Osteoblast (primary cell): ENCODE data around the gene RASAL3. TPM values are rescaled to one million over a fixed set of nuclear protein-coding genes. Genes with fewer than 3 reads are reported as not detected.

ENCODE experiments used
- DNase-seq: peaks from one replicate; pipeline ENCODE4 v3.0.0; 2011; ENCODE audit warnings: low spot score, mixed read lengths; ENCODE audit not compliant: insufficient read length; ENCODE audit errors: missing footprints
- H2AFZ ChIP-seq: 2 replicates; pipeline ENCODE4 v1.6.0; 2011; ENCODE audit warnings: mild to moderate bottlenecking, low read length
- H3K27ac ChIP-seq: 2 replicates; pipeline ENCODE4 v1.5.1; 2011; ENCODE audit warnings: mild to moderate bottlenecking, low read depth, low read length, moderate library complexity
- H3K27me3 ChIP-seq: 2 replicates; pipeline ENCODE4 v1.6.0; 2012; ENCODE audit warnings: mild to moderate bottlenecking, control low read depth, inconsistent platforms, low read length, moderate library complexity; ENCODE audit not compliant: insufficient read depth
- H3K36me3 ChIP-seq: 2 replicates; pipeline ENCODE4 v1.5.1; 2011; ENCODE audit warnings: mild to moderate bottlenecking, low read length, control low read depth, moderate library complexity; ENCODE audit not compliant: insufficient read depth
- H3K4me1 ChIP-seq: 2 replicates; pipeline ENCODE4 v1.5.1; 2011; ENCODE audit warnings: mild to moderate bottlenecking, low read length, control low read depth, moderate library complexity; ENCODE audit not compliant: insufficient read depth
- H3K4me2 ChIP-seq: 2 replicates; pipeline ENCODE4 v1.6.0; 2011; ENCODE audit warnings: mild to moderate bottlenecking, low read length; ENCODE audit not compliant: insufficient read depth
- H3K4me3 ChIP-seq: fragments of 200-600 bp; sonication (generic); 3 replicates; pipeline ENCODE4 v1.5.1; 2012; ENCODE audit warnings: mild to moderate bottlenecking, low read length, inconsistent platforms; ENCODE audit not compliant: insufficient read depth
- H3K79me2 ChIP-seq: 2 replicates; pipeline ENCODE4 v1.6.0; 2012; ENCODE audit warnings: mild to moderate bottlenecking, low read length, control low read depth, inconsistent platforms; ENCODE audit not compliant: insufficient read depth
- H3K9me3 ChIP-seq: 2 replicates; pipeline ENCODE4 v1.5.1; 2011; ENCODE audit warnings: low read depth, low read length, control low read depth
- H4K20me1 ChIP-seq: 2 replicates; pipeline ENCODE4 v1.6.0; 2012; ENCODE audit warnings: mild to moderate bottlenecking, low read length, control low read depth; ENCODE audit not compliant: insufficient read depth
- total RNA-seq: library from RNA; depleted of rRNA; stranded (reverse); fragments of >200 nt; gene quantifications from 2 replicates; pipeline ENCODE4 v1.2.3, GENCODE V29; 2012
- TF ChIP-seq, protein P1 (sequence below): IDR thresholded peaks from 2 replicates; pipeline ENCODE4 v1.5.1; 2011; ENCODE audit warnings: mild to moderate bottlenecking, low read depth, low read length, moderate library complexity; ENCODE audit errors: extremely low read depth

The RASAL3 gene
- total RNA-seq, 1 donor = under 0.01 TPM

DNA sequence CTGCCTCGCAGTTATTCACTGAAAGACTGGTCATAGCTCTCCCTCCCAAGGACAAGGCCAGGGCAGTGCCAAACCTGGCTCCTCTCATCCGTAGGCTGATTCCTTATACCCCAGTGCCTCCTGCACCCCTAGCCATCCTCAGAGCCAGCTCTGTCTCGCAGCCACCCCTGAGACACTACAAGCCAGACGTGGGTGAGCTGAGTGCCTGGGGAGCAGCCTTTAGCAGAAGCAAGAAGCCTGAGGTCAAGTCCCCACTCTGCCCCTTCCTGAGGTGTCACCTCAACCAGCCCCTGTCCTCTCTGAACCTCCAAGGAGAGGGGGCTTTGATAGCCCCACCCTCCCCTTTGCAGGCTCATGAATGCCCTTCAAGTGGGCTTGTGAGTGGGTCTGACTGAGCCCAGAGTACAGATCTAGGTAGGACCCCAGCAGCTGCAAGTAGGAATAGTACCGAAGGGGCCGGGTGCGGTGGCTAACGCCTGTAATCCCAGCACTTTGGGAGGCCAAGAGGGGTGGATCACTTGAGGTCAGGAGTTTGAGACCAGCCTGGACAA is 30.8 kb downstream of the RASAL3 start:
- peaks cover 19% of the 10 kb centered on the region for H4K20me1 ChIP-seq
- TF ChIP-seq, protein P1, sequence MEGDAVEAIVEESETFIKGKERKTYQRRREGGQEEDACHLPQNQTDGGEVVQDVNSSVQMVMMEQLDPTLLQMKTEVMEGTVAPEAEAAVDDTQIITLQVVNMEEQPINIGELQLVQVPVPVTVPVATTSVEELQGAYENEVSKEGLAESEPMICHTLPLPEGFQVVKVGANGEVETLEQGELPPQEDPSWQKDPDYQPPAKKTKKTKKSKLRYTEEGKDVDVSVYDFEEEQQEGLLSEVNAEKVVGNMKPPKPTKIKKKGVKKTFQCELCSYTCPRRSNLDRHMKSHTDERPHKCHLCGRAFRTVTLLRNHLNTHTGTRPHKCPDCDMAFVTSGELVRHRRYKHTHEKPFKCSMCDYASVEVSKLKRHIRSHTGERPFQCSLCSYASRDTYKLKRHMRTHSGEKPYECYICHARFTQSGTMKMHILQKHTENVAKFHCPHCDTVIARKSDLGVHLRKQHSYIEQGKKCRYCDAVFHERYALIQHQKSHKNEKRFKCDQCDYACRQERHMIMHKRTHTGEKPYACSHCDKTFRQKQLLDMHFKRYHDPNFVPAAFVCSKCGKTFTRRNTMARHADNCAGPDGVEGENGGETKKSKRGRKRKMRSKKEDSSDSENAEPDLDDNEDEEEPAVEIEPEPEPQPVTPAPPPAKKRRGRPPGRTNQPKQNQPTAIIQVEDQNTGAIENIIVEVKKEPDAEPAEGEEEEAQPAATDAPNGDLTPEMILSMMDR = no peak
- peak overlapping the region; percentile 92 for H3K4me2 ChIP-seq
- peaks cover 18% of the 10 kb centered on the region for H3K4me1 ChIP-seq
- DNase-seq = no peak
- peaks cover 37% of the 10 kb centered on the region for H3K79me2 ChIP-seq
- no peak overlapping the region for H3K27ac ChIP-seq
- H2AFZ ChIP-seq = peak overlapping the region; percentile 94
- H3K4me3 ChIP-seq = peak overlapping the region; percentile 76
- H3K9me3 ChIP-seq = no peaks in the 10 kb centered on the region
- no peaks in the 10 kb centered on the region for H3K27me3 ChIP-seq
- no peaks in the 10 kb centered on the region for H3K36me3 ChIP-seq

DNA sequence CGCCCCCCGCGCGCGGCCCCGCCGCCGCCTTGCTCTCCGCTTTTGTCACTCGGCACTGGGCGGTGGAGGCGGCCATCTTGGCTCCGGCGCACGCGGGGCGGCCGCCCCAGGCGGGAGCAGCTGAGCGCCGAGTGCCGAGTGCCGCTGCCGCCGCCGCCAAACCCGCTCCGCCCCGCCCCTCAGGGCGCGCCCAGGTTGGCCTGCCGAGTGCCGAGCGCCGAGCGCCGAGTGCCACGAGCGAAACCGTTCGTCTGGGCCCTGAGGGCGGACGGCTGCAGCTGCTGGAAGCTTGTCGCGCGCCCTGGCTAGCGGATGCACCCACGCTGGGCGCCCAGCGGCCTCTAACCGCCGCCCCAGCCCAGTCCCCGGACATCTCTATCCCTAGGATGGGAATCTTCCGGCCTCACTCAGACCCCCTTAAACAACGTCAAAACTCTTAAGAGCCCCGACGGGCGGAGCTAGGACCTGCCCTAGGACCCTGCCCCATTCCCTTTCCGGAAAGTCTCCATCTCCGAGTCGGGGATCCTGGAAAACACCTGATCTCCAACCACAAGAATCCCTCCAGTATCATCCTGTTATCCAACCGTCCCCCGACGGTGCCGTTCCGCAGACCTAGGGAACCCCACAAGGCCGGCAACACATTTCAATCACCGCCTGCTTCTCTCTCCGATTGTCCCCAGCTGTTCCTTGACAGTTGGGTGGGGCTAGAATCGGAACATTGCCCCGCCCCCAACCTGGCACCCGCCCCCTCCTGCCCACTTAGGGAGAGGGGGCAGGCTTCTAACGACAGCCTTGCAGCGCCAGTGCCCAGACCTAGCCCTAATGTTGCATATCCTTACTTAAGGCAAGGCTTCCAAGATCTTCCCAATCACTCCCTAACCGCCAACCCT is 31.5 kb downstream of the RASAL3 start:
- peaks cover 19% of the 10 kb centered on the region for H4K20me1 ChIP-seq
- peak; percentile 100 for DNase-seq
- H3K4me1 ChIP-seq = peaks cover 18% of the 10 kb centered on the region
- H3K27me3 ChIP-seq = no peaks in the 10 kb centered on the region
- no peaks in the 10 kb centered on the region for H3K9me3 ChIP-seq
- H2AFZ ChIP-seq = peak overlapping the region; percentile 94
- peak overlapping the region; percentile 92 for H3K4me2 ChIP-seq
- TF ChIP-seq, protein P1 = no peak
- H3K79me2 ChIP-seq = peaks cover 44% of the 10 kb centered on the region
- H3K36me3 ChIP-seq = no peaks in the 10 kb centered on the region
- peak overlapping the region; percentile 71 for H3K27ac ChIP-seq
- peak overlapping the region; percentile 76 for H3K4me3 ChIP-seq

DNA sequence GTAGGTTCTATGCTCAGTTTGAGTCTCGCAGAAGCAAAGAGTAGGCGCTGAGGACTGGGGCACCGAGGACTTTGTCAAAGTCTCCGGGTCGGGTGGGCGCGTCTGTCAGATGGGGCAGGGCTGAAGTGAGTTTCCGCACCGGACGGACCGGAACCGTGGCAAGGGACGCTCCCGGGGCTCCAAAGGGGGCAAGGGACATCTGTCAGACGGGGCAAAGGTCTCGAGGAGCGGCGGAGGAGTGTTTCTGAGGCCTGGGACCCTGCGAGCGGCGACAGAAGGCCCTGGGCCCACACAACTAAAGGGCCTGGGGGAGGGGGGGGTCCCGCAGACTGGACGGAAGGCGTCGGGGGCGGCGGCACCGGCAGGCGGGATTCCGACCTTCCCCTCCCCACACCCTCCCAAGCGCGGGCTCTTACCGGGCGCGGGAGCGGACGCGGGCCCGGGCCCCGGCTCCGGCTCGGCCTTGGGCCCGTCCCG is 32.3 kb downstream of the RASAL3 start:
- TF ChIP-seq, protein P1 = no peak
- peaks cover 18% of the 10 kb centered on the region for H3K4me1 ChIP-seq
- peaks cover 3% of the 10 kb centered on the region for H3K36me3 ChIP-seq
- H3K27me3 ChIP-seq = no peaks in the 10 kb centered on the region
- peak overlapping the region; percentile 48 for H3K27ac ChIP-seq
- peak overlapping the region; percentile 88 for H3K4me3 ChIP-seq
- H3K79me2 ChIP-seq = peaks cover 52% of the 10 kb centered on the region
- peak overlapping the region; percentile 77 for H2AFZ ChIP-seq
- H3K9me3 ChIP-seq = no peaks in the 10 kb centered on the region
- peaks cover 19% of the 10 kb centered on the region for H4K20me1 ChIP-seq
- peak; percentile 96 for DNase-seq
- H3K4me2 ChIP-seq = peak overlapping the region; percentile 97
